CD4-positive, alpha-beta memory T cell (primary cell): ENCODE measurements around the gene ACAT2. TPM values are rescaled to one million over a fixed set of nuclear protein-coding genes. Genes with fewer than 3 reads are reported as not detected.
"Not testable (repeated sequence)": the region's sequence is repeated elsewhere in the genome, so short reads cannot be mapped to it uniquely, and the experiment has no call there.

Source experiments
- CTCF ChIA-PET: fragments of 350-600 bp; sonication (Branson Sonifier 250); formaldehyde crosslinking; loops from one replicate; lab custom pipeline; 2021; ENCODE audit warnings: inconsistent platforms; ENCODE audit not compliant: partially characterized antibody; lab: Charles Lee
- POLR2A ChIA-PET: fragments of 350-600 bp; sonication (Branson Sonifier 250); formaldehyde crosslinking; loops from one replicate; lab custom pipeline; 2021; ENCODE audit not compliant: partially characterized antibody; lab: Charles Lee
- DNase-seq, 5 donors: peaks; one replicate each; pipeline versions ENCODE4 v3.0.0 to v3.0.0-alpha.2; 2020 to 2022; ENCODE audit warnings: mixed read lengths in 1 of 5
- H3K27ac ChIP-seq: one replicate; pipeline ENCODE4 v1.7.0; 2013; ENCODE audit warnings: low read depth, low read length
- H3K27me3 ChIP-seq: 2 replicates; pipeline ENCODE4 v1.7.0; 2013; ENCODE audit warnings: mild to moderate bottlenecking, low read length, moderate library complexity; ENCODE audit not compliant: insufficient read depth
- H3K36me3 ChIP-seq: 2 replicates; pipeline ENCODE4 v1.7.0; 2013; ENCODE audit warnings: mild to moderate bottlenecking, low read length, moderate library complexity; ENCODE audit not compliant: insufficient read depth
- H3K4me1 ChIP-seq: 2 replicates; pipeline ENCODE4 v1.7.0; 2013; ENCODE audit warnings: mild to moderate bottlenecking, low read length, moderate library complexity; ENCODE audit not compliant: insufficient read depth
- H3K4me3 ChIP-seq, 2 donors: one replicate each; pipeline ENCODE4 v1.7.0; 2013; ENCODE audit warnings: low read length in 2 of 2, mild to moderate bottlenecking in 1 of 2
- H3K9me3 ChIP-seq, 2 donors: one replicate each; pipeline ENCODE4 v1.7.0; 2013; ENCODE audit warnings: low read length in 2 of 2, control low read depth in 1 of 2; ENCODE audit not compliant: control insufficient read depth in 1 of 2
- H3K27ac Mint-ChIP-seq, 7 donors: one replicate each; pipeline ENCODE4 v1.8.0; 2020 to 2021; ENCODE audit warnings: mixed read lengths in 7 of 7, mild to moderate bottlenecking in 6 of 7, inconsistent platforms in 3 of 7, moderate library complexity in 3 of 7
- H3K27me3 Mint-ChIP-seq, 2 donors: one replicate each; pipeline ENCODE4 v1.8.0; 2020 to 2021; ENCODE audit warnings: mixed read lengths in 2 of 2
- H3K36me3 Mint-ChIP-seq, 2 donors: one replicate each; pipeline ENCODE4 v1.8.0; 2020 to 2021; ENCODE audit warnings: mixed read lengths in 2 of 2, inconsistent platforms in 1 of 2, mild to moderate bottlenecking in 1 of 2
- H3K4me1 Mint-ChIP-seq, 4 donors: one replicate each; pipeline ENCODE4 v1.8.0; 2020 to 2021; ENCODE audit warnings: mixed read lengths in 4 of 4, mild to moderate bottlenecking in 1 of 4
- H3K4me3 Mint-ChIP-seq, 8 donors: one replicate each; pipeline ENCODE4 v1.8.0; 2020 to 2021; ENCODE audit warnings: mixed read lengths in 8 of 8, mild to moderate bottlenecking in 7 of 8, moderate library complexity in 6 of 8, inconsistent platforms in 3 of 8
- H3K9me3 Mint-ChIP-seq, 8 donors: one replicate each; pipeline ENCODE4 v1.8.0; 2020 to 2021; ENCODE audit warnings: mixed read lengths in 8 of 8, mild to moderate bottlenecking in 5 of 8, inconsistent platforms in 3 of 8, moderate library complexity in 1 of 8
- intact Hi-C: fragments of 100-400 bp; cut with micrococcal nuclease; formaldehyde crosslinking; loops from one replicate; pipeline ENCODE4 v1.15.1; 2023
- polyA plus RNA-seq, 2 donors: library from polyadenylated mRNA; unstranded; fragments of 300-500 nt; fragmentation: Illumina TruSeq; gene quantifications; one replicate each; pipeline ENCODE4 v1.2.3, GENCODE V29; 2021
- total RNA-seq, 2 experiments: library from RNA; stranded (reverse); gene quantifications; one replicate each; pipeline ENCODE4 v1.2.3, GENCODE V29; 2021

The ACAT2 gene
- total and polyA plus RNA-seq, 4 experiments from 2014 or later = 30.5 to 53.2 (median 37.2) TPM

DNA sequence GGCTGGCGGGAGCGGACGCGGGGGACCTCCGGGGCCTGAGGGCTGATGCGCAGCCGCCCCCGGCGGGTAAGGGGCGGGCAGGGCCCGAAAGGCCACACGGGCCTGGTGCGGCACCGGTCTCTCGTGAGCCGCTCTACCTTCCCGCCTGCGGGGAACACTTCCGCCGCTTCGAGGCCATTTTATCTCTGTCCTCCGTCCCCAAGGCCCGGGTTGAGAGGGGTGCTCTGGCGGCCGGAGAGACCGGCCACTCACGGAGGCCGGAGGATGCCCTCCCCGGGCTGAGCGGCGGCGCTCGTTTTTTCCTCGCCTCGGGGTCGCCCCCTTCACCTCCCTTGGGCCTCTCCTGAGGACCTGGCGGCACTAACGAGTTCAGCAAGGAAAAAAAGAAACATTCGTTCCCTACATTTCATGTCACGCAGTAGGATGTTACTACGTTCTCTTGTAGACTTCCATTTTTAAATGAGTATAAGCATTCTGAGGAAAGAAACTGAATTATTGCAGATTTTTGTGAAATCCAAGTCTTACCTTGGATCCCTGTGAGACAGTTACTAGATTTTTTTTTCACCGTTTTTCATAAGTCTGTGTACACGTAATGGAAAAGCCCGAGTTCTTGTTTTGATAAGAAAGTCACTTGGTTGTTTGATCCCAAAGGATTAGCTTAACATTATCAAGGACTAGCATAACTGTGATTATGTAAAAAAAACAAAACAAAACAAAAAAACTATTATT lies 34.0 kb upstream of the ACAT2 start:
- ChIA-PET CTCF (interaction anchor here (1.1 to 3.2 kb wide), 2 partner anchors 29 to 37 kb away, joined by 3 to 30 read pairs; no protein-coding TSS in a partner anchor), POLR2A (interaction anchor here (1.0 to 8.3 kb wide), 13 partner anchors 7 to 792 kb away, joined by 3 to 240 read pairs (median 4); partner anchors contain the start of genes ACAT2, IGF2R, MRPL18 and SOD2)
- Mint-ChIP-seq H3K9me3 (peaks cover 0 to 10% (median 2%) of the 10 kb centered on the region in 8 donors), H3K36me3 (peaks cover 8 to 35% of the 10 kb centered on the region in 2 donors), H3K4me3 (peak overlapping the region; percentile 91 to 95 (median 92)), H3K4me1 (peaks cover 33 to 75% (median 56%) of the 10 kb centered on the region in 4 donors), H3K27me3 (no peaks in the 10 kb centered on the region), H3K27ac (peak overlapping the region; percentile 74 to 99 (median 95))
- Histone ChIP-seq H3K4me3 (peak overlapping the region; percentile 31 to 48), H3K9me3 (no peaks in the 10 kb centered on the region), H3K36me3 (peaks cover 6% of the 10 kb centered on the region), H3K27ac (peak overlapping the region; percentile 97), H3K4me1 (peaks cover 73% of the 10 kb centered on the region), H3K27me3 (no peaks in the 10 kb centered on the region)
- DNase-seq = peak in 1 of 5 donors; percentile 67
- intact Hi-C loops = loop anchor here (1.0 kb wide), 4 partner anchors 34 to 240 kb away; partner anchors contain the start of genes ACAT2, SOD2 and TCP1

- peaks cover 6% of the 10 kb centered on the region for H3K36me3 ChIP-seq
- DNase-seq = peak in 1 of 5 donors; percentile 11
- Mint-ChIP-seq H3K4me3 (peak overlapping the region; percentile 91 to 95 (median 92)), H3K4me1 (peaks cover 34 to 73% (median 55%) of the 10 kb centered on the region in 4 donors), H3K36me3 (peaks cover 3 to 31% of the 10 kb centered on the region in 2 donors), H3K27ac (peak overlapping the region; percentile 74 to 99 (median 95)), H3K9me3 (peaks cover 0 to 8% (median 0%) of the 10 kb centered on the region in 8 donors), H3K27me3 (no peaks in the 10 kb centered on the region)
- peaks cover 78% of the 10 kb centered on the region for H3K4me1 ChIP-seq
- H3K27me3 ChIP-seq = no peaks in the 10 kb centered on the region
- H3K4me3 ChIP-seq = peak overlapping the region; percentile 31 to 48
- peak overlapping the region; percentile 97 for H3K27ac ChIP-seq
- no peaks in the 10 kb centered on the region for H3K9me3 ChIP-seq
- POLR2A ChIA-PET = interaction anchor here (0.6 to 8.3 kb wide), 7 partner anchors 9 to 243 kb away, joined by 3 to 240 read pairs (median 4); partner anchors contain the start of genes ACAT2, MRPL18, SOD2 and TCP1
- CTCF ChIA-PET = interaction anchor here (1.1 to 3.2 kb wide), 3 partner anchors 8 to 38 kb away, joined by 3 to 30 read pairs (median 13); no protein-coding TSS in a partner anchor
- intact Hi-C loops = no loop called here
Measured at GRCh38 chr6:159728531-159728964, 33.3 kb upstream of the ACAT2 start.

DNA sequence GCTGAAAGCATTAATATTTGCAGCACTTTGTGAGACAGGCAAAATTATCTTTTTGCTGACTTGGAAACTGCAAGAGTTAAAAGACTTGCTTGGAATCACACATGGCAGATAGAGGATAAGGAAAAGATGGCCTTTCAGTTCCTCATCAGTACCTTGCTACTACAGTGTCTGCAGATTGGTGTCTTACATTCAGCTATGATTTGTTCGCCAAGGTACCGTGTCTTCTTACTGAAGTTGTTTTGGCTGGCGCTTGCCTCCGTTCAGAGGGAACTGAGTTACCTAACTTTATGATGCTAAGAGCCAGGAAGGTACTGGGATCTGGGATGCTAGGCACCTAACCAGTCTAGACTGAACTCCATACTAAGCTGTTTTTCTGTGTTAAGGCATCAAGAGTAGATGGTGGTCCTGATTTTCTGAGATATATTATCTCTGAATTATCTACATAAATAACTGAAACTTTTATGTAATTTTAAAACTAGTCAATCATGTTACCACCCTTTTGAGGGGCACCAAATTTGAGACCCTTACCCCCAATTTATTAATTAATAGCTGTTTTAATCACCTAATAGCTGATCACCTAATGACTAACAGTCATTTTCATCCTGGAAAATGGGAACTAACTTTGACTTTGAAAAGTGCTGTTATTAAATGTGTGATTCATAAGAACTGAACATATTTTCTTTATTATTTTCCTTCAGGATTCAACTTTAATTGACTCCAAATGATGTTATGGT lies 32.1 kb upstream of the ACAT2 start:
- Mint-ChIP-seq H3K4me1 (peaks cover 32 to 84% (median 60%) of the 10 kb centered on the region in 4 donors), H3K27me3 (no peaks in the 10 kb centered on the region), H3K36me3 (peaks cover 3 to 31% of the 10 kb centered on the region in 2 donors), H3K27ac (peak overlapping the region in 6 of 7 donors; percentile 72 to 99 (median 88)), H3K4me3 (peak overlapping the region; percentile 91 to 95 (median 92)), H3K9me3 (peaks cover 0 to 8% (median 0%) of the 10 kb centered on the region in 8 donors)
- no peaks in the 10 kb centered on the region for H3K27me3 ChIP-seq
- ChIA-PET CTCF (interaction anchor here (1.4 to 2.5 kb wide), 3 partner anchors 9 to 134 kb away, joined by 4 to 13 read pairs (median 4); no protein-coding TSS in a partner anchor), POLR2A (interaction anchor here (0.6 to 8.3 kb wide), 4 partner anchors 30 to 59 kb away, joined by 3 to 240 read pairs (median 142); partner anchors contain the start of genes ACAT2, MRPL18, SOD2 and TCP1)
- peak overlapping the region in 1 of 2 donors; percentile 2 for H3K4me3 ChIP-seq
- peaks cover 6% of the 10 kb centered on the region for H3K36me3 ChIP-seq
- DNase-seq = no peak
- intact Hi-C loops = no loop called here
- peaks cover 78% of the 10 kb centered on the region for H3K4me1 ChIP-seq
- no peaks in the 10 kb centered on the region for H3K9me3 ChIP-seq
- peak overlapping the region; percentile 25 for H3K27ac ChIP-seq

- no peaks in the 10 kb centered on the region for H3K27me3 Mint-ChIP-seq
- DNase-seq = no peak
- peak overlapping the region in 7 of 8 donors; percentile 51 to 93 (median 59) for H3K4me3 Mint-ChIP-seq
- Histone ChIP-seq H3K4me3 (no peak overlapping the region), H3K27ac (peak overlapping the region; percentile 25), H3K27me3 (no peaks in the 10 kb centered on the region), H3K36me3 (peaks cover 6% of the 10 kb centered on the region), H3K4me1 (peaks cover 78% of the 10 kb centered on the region), H3K9me3 (no peaks in the 10 kb centered on the region)
- peaks cover 3 to 31% of the 10 kb centered on the region in 2 donors for H3K36me3 Mint-ChIP-seq
- H3K9me3 Mint-ChIP-seq = peaks cover 0 to 8% (median 0%) of the 10 kb centered on the region in 8 donors
- intact Hi-C loops = no loop called here
- ChIA-PET POLR2A (interaction anchor here (0.6 to 8.3 kb wide), 4 partner anchors 30 to 59 kb away, joined by 3 to 240 read pairs (median 142); partner anchors contain the start of genes ACAT2, MRPL18, SOD2 and TCP1), CTCF (interaction anchor here (0.7 to 2.5 kb wide), 4 partner anchors 10 to 133 kb away, joined by 3 to 13 read pairs (median 4); no protein-coding TSS in a partner anchor)
- peaks cover 32 to 86% (median 62%) of the 10 kb centered on the region in 4 donors for H3K4me1 Mint-ChIP-seq
- peak overlapping the region in 2 of 7 donors; percentile 48 to 99 for H3K27ac Mint-ChIP-seq
Measured at GRCh38 chr6:159730332-159730676, 31.5 kb upstream of the ACAT2 start.

GRCh38 chr6:159732550-159732949 lies 29.3 kb upstream of the ACAT2 start:
- H3K9me3 ChIP-seq, H3K27me3 ChIP-seq, H3K9me3 Mint-ChIP-seq, DNase-seq, intact Hi-C loops, H3K27me3 Mint-ChIP-seq, H3K27ac ChIP-seq, H3K4me3 ChIP-seq: not testable (repeated sequence)
- Mint-ChIP-seq H3K36me3 (peaks cover 3 to 25% of the 10 kb centered on the region in 2 donors), H3K27ac (peak overlapping the region in 6 of 7 donors; percentile 17 to 75 (median 62)), H3K4me1 (peaks cover 28 to 81% (median 57%) of the 10 kb centered on the region in 4 donors), H3K4me3 (peak overlapping the region in 6 of 8 donors; percentile 43 to 70 (median 57))
- peaks cover 86% of the 10 kb centered on the region for H3K4me1 ChIP-seq
- ChIA-PET CTCF (interaction anchor here (0.5 to 1.8 kb wide), 6 partner anchors 12 to 62 kb away, joined by 3 to 7 read pairs (median 4); partner anchors contain the start of gene ACAT2), POLR2A (interaction anchor here (1.0 to 8.3 kb wide), 4 partner anchors 14 to 57 kb away, joined by 3 to 240 read pairs (median 60); partner anchors contain the start of genes ACAT2, MRPL18, SOD2 and TCP1)
- peaks cover 10% of the 10 kb centered on the region for H3K36me3 ChIP-seq

DNA sequence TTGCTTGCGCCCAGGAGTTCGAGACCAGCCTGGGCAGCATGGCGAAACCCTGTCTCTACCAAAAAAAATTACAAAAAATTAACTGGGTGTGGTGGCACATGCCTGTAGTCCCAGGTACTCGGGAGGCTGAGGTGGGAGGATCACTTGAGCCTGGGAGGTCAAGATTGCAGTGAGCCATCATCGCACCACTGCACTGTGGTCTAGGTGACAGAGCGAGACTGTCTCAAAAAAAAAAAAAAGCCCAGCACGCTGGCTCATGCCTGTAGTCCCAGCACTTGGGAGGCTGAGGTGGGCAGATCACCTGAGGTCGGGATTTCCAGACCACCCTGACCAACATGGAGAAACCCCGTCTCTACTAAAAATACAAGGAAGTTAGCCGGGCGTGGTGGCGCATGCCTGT lies 28.4 kb upstream of the ACAT2 start:
- H3K27ac ChIP-seq, H3K27me3 ChIP-seq, H3K4me3 ChIP-seq, CTCF ChIA-PET, intact Hi-C loops, H3K27me3 Mint-ChIP-seq, H3K9me3 Mint-ChIP-seq, DNase-seq, H3K9me3 ChIP-seq: not testable (repeated sequence)
- Histone ChIP-seq H3K4me1 (peaks cover 94% of the 10 kb centered on the region), H3K36me3 (peaks cover 19% of the 10 kb centered on the region)
- H3K4me3 Mint-ChIP-seq = peak overlapping the region in 2 of 8 donors; percentile 59
- POLR2A ChIA-PET = interaction anchor here (1.0 to 8.3 kb wide), 4 partner anchors 15 to 56 kb away, joined by 3 to 240 read pairs (median 60); partner anchors contain the start of genes ACAT2, MRPL18, SOD2 and TCP1
- peaks cover 34 to 87% (median 62%) of the 10 kb centered on the region in 4 donors for H3K4me1 Mint-ChIP-seq
- H3K27ac Mint-ChIP-seq = peak overlapping the region in 3 of 7 donors; percentile 46 to 68 (median 55)
- H3K36me3 Mint-ChIP-seq = peaks cover 3 to 28% of the 10 kb centered on the region in 2 donors
